Liver (tissue), 9 donors: ENCODE results near the gene OR1J1. TPM values are rescaled to one million over a fixed set of nuclear protein-coding genes. Genes with fewer than 3 reads are reported as not detected.

Source experiments
- DNase-seq: peaks from one replicate; pipeline ENCODE4 v3.0.0-alpha.2; 2017; ENCODE audit warnings: low spot score
- H3K27ac ChIP-seq, 2 donors: one replicate each; pipeline ENCODE4 v1.7.0; 2013; ENCODE audit warnings: inconsistent platforms in 2 of 2, low read length in 2 of 2, control low read depth in 1 of 2, low read depth in 1 of 2, mild to moderate bottlenecking in 1 of 2
- H3K27me3 ChIP-seq, 4 donors: one replicate each; pipeline versions ENCODE4 v1.6.1 to v1.7.0; 2013; ENCODE audit warnings: low read length in 3 of 4, inconsistent platforms in 1 of 4, mild to moderate bottlenecking in 1 of 4, moderate library complexity in 1 of 4; ENCODE audit not compliant: control insufficient read depth in 4 of 4, insufficient read depth in 4 of 4
- H3K36me3 ChIP-seq, 4 donors: one replicate each; pipeline versions ENCODE4 v1.6.1 to v1.7.0; 2013; ENCODE audit warnings: low read length in 3 of 4, mild to moderate bottlenecking in 3 of 4, low read depth in 1 of 4, moderate library complexity in 1 of 4; ENCODE audit not compliant: control insufficient read depth in 4 of 4, insufficient read depth in 3 of 4
- H3K4me1 ChIP-seq, 4 donors: one replicate each; pipeline versions ENCODE4 v1.6.1 to v1.7.0; 2013; ENCODE audit warnings: low read length in 3 of 4, mild to moderate bottlenecking in 3 of 4, moderate library complexity in 1 of 4; ENCODE audit not compliant: control insufficient read depth in 4 of 4, insufficient read depth in 4 of 4
- H3K4me3 ChIP-seq, 3 donors: one replicate each; pipeline versions ENCODE4 v1.6.1 to v1.7.0; 2013; ENCODE audit warnings: low read length in 3 of 3, control low read depth in 1 of 3, low read depth in 1 of 3, mild to moderate bottlenecking in 1 of 3
- H3K9ac ChIP-seq, 2 donors: one replicate each; pipeline ENCODE4 v1.7.0; 2013; ENCODE audit warnings: low read length in 2 of 2, mild to moderate bottlenecking in 2 of 2, moderate library complexity in 2 of 2, control low read depth in 1 of 2, low read depth in 1 of 2
- H3K9me3 ChIP-seq, 4 donors: one replicate each; pipeline versions ENCODE4 v1.6.1 to v1.7.0; 2013; ENCODE audit warnings: low read length in 3 of 4; ENCODE audit not compliant: control insufficient read depth in 4 of 4
- EGR1 ChIP-seq, 2 donors: IDR thresholded peaks; 2 replicates each; pipeline ENCODE4 v1.6.1; 2016 to 2018; ENCODE audit warnings: antibody characterized with exemption in 2 of 2, low read depth in 2 of 2
- FOXA1 ChIP-seq: IDR thresholded peaks from 2 replicates; pipeline ENCODE4 v1.6.1; 2016; ENCODE audit warnings: antibody characterized with exemption
- FOXA2 ChIP-seq: IDR thresholded peaks from 2 replicates; pipeline ENCODE4 v1.6.1; 2016; ENCODE audit warnings: antibody characterized with exemption
- GABPA ChIP-seq, 2 donors: IDR thresholded peaks in 1 of 2; conservative IDR thresholded peaks in 1 of 2; 2 replicates each; pipeline ENCODE4 v1.6.1; 2016; ENCODE audit warnings: antibody characterized with exemption in 2 of 2, mild to moderate bottlenecking in 1 of 2, moderate library complexity in 1 of 2
- HNF4A ChIP-seq, 2 donors: conservative IDR thresholded peaks; 2 replicates each; pipeline ENCODE4 v1.6.1; 2016; ENCODE audit warnings: antibody characterized with exemption in 2 of 2, mild to moderate bottlenecking in 2 of 2
- HNF4G ChIP-seq: IDR thresholded peaks from 2 replicates; pipeline ENCODE4 v1.6.1; 2016; ENCODE audit warnings: antibody characterized with exemption
- JUND ChIP-seq, 2 donors: IDR thresholded peaks; 2 replicates each; pipeline ENCODE4 v1.6.1; 2016; ENCODE audit warnings: antibody characterized with exemption in 2 of 2
- NR2F2 ChIP-seq: IDR thresholded peaks from 2 replicates; pipeline ENCODE4 v1.6.1; 2016; ENCODE audit warnings: antibody characterized with exemption
- RAD21 ChIP-seq, 2 donors: IDR thresholded peaks; 2 replicates each; pipeline ENCODE4 v1.6.1; 2016; ENCODE audit warnings: antibody characterized with exemption in 2 of 2, mild to moderate bottlenecking in 2 of 2
- RXRA ChIP-seq, 2 donors: IDR thresholded peaks; 2 replicates each; pipeline ENCODE4 v1.6.1; 2017 to 2018; ENCODE audit warnings: antibody characterized with exemption in 2 of 2, mild to moderate bottlenecking in 1 of 2
- SP1 ChIP-seq: IDR thresholded peaks from 2 replicates; pipeline ENCODE4 v1.6.1; 2018; ENCODE audit warnings: antibody characterized with exemption, mild to moderate bottlenecking
- TAF1 ChIP-seq: conservative IDR thresholded peaks from 2 replicates; pipeline ENCODE4 v1.6.1; 2016; ENCODE audit warnings: antibody characterized with exemption, mild to moderate bottlenecking
- YY1 ChIP-seq: IDR thresholded peaks from 2 replicates; pipeline ENCODE4 v1.6.1; 2016; ENCODE audit warnings: antibody characterized with exemption, mild to moderate bottlenecking
- WGBS: extraction: QIAGEN DNeasy Blood & Tissue Kit; methylation state at CpG from one replicate; pipeline ENCODE4 v1.1.7; 2013; 5-methylcytosine and 5-hydroxymethylcytosine counted together
- polyA plus RNA-seq, 2 donors: library from polyadenylated mRNA; stranded (reverse) in 1 of 2; unstranded in 1 of 2; fragments of 200-250 nt in 1 of 2; fragments of >200 nt in 1 of 2; fragmentation: Nextera tagmentation in 1 of 2; extraction: Ambion mirVana in 1 of 2; gene quantifications; one replicate each; pipeline versions ENCODE4 v1.2.1 to v1.2.3, GENCODE V29; 2013 to 2015
- total RNA-seq, 2 donors: library from RNA; depleted of rRNA; stranded (reverse); fragments of >200 nt; gene quantifications; one replicate each; pipeline ENCODE4 v1.2.3, GENCODE V29; 2014
- TF ChIP-seq, protein P1 (sequence below): IDR thresholded peaks from 2 replicates; pipeline ENCODE4 v1.6.1; 2016; ENCODE audit warnings: antibody characterized with exemption, mild to moderate bottlenecking
- TF ChIP-seq, protein P2 (sequence below): IDR thresholded peaks from 2 replicates; pipeline ENCODE4 v1.6.1; 2016; ENCODE audit warnings: antibody characterized with exemption
- TF ChIP-seq, protein P3 (sequence below): IDR thresholded peaks from 2 replicates; pipeline ENCODE4 v1.6.1; 2016; ENCODE audit warnings: antibody characterized with exemption
- TF ChIP-seq, protein P4 (sequence below): IDR thresholded peaks from 2 replicates; pipeline ENCODE4 v1.6.1; 2016; ENCODE audit warnings: antibody characterized with exemption
- TF ChIP-seq, protein P5 (sequence below): fragments of 150-350 bp; IDR thresholded peaks from 2 replicates; pipeline ENCODE4 v1.5.1; 2017; ENCODE audit warnings: improper control_type of control experiment, low read depth, low read length; ENCODE audit not compliant: missing input control
- donor health status: healthy.
- donor health status: healthy.
- donor health status: healthy.
- donor health status: healthy.
- donor health status: healthy.

OR1J1 gene
- total and polyA plus RNA-seq, 4 donors: not detected

DNA sequence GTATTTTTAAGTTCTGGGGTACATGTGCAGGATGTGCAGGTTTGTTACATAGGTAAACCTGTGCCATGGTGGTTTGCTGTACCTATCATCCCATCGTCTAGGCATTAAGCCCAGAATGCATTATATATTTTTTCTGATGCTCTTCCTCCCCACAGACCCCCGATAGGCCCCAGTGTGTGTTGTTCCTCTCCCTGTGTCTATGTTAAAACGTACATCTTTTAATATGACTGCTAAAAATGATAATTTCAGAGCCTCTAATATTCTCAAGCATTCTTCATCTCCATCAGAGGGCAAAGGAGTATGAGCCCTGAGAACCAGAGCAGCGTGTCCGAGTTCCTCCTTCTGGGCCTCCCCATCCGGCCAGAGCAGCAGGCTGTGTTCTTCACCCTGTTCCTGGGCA, 32.8 kb upstream of the OR1J1 start, which contains the start of gene OR1J2:
OR1J2 (plus strand) TSS at position 301 of the 400 bp plus-strand sequence; CDS start at position 301, 0 bp downstream.
- DNase-seq: no peak
- Histone ChIP-seq H3K36me3 (no peaks in the 10 kb centered on the region), H3K27me3 (no peaks in the 10 kb centered on the region), H3K9ac (no peak within 1 kb of the TSS), H3K4me3 (no peak within 1 kb of the TSS), H3K27ac (no peak within 1 kb of the TSS), H3K9me3 (no peaks in the 10 kb centered on the region), H3K4me1 (no peaks in the 10 kb centered on the region)
- 75% methylated on average over 6 of the region's 6 CpGs for WGBS
- TF ChIP-seq, protein P1, sequence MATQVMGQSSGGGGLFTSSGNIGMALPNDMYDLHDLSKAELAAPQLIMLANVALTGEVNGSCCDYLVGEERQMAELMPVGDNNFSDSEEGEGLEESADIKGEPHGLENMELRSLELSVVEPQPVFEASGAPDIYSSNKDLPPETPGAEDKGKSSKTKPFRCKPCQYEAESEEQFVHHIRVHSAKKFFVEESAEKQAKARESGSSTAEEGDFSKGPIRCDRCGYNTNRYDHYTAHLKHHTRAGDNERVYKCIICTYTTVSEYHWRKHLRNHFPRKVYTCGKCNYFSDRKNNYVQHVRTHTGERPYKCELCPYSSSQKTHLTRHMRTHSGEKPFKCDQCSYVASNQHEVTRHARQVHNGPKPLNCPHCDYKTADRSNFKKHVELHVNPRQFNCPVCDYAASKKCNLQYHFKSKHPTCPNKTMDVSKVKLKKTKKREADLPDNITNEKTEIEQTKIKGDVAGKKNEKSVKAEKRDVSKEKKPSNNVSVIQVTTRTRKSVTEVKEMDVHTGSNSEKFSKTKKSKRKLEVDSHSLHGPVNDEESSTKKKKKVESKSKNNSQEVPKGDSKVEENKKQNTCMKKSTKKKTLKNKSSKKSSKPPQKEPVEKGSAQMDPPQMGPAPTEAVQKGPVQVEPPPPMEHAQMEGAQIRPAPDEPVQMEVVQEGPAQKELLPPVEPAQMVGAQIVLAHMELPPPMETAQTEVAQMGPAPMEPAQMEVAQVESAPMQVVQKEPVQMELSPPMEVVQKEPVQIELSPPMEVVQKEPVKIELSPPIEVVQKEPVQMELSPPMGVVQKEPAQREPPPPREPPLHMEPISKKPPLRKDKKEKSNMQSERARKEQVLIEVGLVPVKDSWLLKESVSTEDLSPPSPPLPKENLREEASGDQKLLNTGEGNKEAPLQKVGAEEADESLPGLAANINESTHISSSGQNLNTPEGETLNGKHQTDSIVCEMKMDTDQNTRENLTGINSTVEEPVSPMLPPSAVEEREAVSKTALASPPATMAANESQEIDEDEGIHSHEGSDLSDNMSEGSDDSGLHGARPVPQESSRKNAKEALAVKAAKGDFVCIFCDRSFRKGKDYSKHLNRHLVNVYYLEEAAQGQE: no peak
- TF ChIP-seq SP1: no peak
- TF ChIP-seq RAD21 (IDR thresholded peaks at IDR 0.05): no peak
- TF ChIP-seq TAF1: no peak
- TF ChIP-seq EGR1 (IDR thresholded peaks at IDR 0.05; ENCODE audit: low read depth in 2 of 2): no peak
- TF ChIP-seq NR2F2: no peak
- TF ChIP-seq YY1: no peak
- TF ChIP-seq, protein P2, sequence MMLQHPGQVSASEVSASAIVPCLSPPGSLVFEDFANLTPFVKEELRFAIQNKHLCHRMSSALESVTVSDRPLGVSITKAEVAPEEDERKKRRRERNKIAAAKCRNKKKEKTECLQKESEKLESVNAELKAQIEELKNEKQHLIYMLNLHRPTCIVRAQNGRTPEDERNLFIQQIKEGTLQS: no peak
- TF ChIP-seq GABPA (IDR thresholded peaks at IDR 0.05 in 1 of 2, conservative IDR thresholded peaks at IDR 0.05 in 1 of 2): no peak
- TF ChIP-seq FOXA2: no peak
- TF ChIP-seq, protein P3, sequence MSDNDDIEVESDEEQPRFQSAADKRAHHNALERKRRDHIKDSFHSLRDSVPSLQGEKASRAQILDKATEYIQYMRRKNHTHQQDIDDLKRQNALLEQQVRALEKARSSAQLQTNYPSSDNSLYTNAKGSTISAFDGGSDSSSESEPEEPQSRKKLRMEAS: no peak
- TF ChIP-seq HNF4A (conservative IDR thresholded peaks at IDR 0.05): no peak
- TF ChIP-seq, protein P4, sequence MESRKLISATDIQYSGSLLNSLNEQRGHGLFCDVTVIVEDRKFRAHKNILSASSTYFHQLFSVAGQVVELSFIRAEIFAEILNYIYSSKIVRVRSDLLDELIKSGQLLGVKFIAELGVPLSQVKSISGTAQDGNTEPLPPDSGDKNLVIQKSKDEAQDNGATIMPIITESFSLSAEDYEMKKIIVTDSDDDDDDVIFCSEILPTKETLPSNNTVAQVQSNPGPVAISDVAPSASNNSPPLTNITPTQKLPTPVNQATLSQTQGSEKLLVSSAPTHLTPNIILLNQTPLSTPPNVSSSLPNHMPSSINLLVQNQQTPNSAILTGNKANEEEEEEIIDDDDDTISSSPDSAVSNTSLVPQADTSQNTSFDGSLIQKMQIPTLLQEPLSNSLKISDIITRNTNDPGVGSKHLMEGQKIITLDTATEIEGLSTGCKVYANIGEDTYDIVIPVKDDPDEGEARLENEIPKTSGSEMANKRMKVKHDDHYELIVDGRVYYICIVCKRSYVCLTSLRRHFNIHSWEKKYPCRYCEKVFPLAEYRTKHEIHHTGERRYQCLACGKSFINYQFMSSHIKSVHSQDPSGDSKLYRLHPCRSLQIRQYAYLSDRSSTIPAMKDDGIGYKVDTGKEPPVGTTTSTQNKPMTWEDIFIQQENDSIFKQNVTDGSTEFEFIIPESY: no peak
- TF ChIP-seq JUND (IDR thresholded peaks at IDR 0.05): no peak
- TF ChIP-seq FOXA1: no peak
- no peak for TF ChIP-seq HNF4G
- TF ChIP-seq RXRA (IDR thresholded peaks at IDR 0.05): no peak
- TF ChIP-seq, protein P5, sequence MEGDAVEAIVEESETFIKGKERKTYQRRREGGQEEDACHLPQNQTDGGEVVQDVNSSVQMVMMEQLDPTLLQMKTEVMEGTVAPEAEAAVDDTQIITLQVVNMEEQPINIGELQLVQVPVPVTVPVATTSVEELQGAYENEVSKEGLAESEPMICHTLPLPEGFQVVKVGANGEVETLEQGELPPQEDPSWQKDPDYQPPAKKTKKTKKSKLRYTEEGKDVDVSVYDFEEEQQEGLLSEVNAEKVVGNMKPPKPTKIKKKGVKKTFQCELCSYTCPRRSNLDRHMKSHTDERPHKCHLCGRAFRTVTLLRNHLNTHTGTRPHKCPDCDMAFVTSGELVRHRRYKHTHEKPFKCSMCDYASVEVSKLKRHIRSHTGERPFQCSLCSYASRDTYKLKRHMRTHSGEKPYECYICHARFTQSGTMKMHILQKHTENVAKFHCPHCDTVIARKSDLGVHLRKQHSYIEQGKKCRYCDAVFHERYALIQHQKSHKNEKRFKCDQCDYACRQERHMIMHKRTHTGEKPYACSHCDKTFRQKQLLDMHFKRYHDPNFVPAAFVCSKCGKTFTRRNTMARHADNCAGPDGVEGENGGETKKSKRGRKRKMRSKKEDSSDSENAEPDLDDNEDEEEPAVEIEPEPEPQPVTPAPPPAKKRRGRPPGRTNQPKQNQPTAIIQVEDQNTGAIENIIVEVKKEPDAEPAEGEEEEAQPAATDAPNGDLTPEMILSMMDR: no peak
